ENCODE data around the gene TNNT3. TPM values are rescaled to one million over a fixed set of nuclear protein-coding genes. Genes with fewer than 3 reads are reported as not detected.

TNNT3 gene
- total RNA-seq, 1 donor from 2014 or later: 2.0 TPM

GRCh38 chr11:1896923-1897322, 22.6 kb upstream of the TNNT3 start:
- DNase-seq: no peak

DNA sequence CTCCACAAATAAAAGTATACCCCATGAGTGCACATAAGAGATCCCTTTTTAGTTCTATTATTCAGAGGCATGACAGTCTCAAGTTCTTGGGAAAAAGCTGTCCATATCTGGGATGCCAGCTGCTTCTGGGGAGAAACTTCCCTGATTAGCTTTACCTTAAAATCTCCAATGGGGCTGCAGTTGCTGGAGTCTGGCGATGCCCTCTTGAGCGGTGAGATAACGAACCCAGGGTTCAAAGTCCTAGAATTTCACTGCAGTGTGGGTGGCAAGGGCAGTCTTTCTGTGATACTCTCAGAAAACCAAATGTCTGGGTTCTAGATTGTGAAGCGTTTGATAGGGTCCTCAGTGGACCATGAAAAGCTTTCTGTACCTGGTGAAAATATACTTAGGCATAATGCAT, 20.4 kb upstream of the TNNT3 start:
- no peak for DNase-seq

- DNase-seq: no peak
These were observed 19.8 kb upstream of the TNNT3 start for GRCh38 chr11:1899686-1900085.

DNA sequence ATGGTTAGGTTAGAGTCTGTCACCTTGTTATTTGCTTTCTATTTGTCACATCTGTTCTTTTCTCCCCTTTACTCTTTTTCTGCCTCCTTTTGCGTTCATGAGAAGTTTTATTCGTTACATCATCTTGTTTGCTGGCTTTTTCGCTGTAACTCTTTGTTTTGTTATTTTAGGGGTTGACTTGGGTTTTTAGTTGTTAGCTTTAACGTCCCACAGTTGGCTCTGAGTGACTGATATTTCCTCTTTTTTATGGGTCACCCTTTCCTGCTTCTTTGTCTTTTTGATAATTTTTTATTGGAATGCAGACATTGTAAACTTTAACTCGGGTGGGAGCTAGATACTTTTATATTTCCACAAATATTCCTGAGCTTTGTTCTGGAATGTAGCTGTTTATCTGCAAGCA, 13.3 kb upstream of the TNNT3 start:
- no peak for DNase-seq

DNA sequence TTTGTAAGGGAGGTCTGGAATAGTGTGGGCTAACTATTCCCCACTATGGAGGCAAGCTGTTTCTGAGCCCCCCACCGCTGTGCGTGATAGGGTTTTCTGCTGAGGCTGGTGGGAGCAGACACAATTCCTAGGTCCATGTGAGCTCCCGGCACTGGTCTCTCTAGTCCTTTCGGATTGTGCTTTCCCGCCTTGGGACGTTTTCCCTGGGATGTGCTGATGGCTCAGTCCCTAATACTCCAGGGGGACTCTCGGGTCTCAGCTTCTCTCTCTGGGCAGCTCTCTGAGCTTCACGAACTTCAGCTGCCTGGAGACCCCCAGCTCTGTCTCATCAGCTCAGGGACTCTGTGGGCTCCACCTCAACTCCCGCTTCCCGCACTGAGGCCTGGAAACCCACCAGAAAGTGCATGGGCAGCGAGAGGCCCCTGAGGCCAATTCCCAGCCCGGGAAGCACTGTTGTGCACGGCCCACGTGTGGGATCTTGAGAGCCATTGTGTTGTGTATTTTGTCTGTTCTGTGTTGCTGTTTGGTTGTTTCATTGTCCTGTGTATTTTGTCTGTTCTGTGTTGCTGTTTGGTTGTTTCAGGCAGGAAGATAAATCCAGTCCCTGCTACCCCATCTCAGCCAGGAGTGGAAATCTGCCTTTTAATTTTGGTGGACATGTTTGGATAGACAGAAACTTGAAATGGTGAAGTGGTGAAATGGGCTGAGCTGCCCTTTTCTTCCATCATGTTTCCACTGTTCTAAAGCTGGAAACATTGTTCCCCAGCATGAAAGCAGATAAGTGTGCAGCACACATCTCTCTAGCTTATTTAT, 12.7 kb upstream of the TNNT3 start:
- DNase-seq: no peak

DNA sequence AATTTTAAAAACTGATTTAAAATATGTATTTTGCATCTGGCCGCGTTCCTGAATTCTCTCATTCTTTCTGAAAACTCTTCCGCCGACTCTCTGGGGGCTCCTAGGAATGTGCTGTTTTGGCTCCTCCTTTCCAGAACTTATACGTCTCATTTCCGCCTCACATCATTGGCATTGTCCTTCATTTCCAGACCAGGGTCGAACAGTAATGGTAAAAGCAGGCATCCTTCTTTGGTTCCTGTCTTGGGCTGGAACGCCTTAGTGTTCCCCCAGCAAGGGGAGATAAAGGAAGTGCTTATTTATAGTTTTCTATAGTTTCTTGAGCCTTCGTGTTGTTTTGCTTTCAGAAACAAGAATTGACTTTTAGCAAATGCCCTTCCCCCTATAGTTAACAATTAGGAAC, 10.9 kb upstream of the TNNT3 start:
- DNase-seq: no peak

GRCh38 chr11:1909524-1909923, 10.0 kb upstream of the TNNT3 start:
- no peak for DNase-seq

DNA sequence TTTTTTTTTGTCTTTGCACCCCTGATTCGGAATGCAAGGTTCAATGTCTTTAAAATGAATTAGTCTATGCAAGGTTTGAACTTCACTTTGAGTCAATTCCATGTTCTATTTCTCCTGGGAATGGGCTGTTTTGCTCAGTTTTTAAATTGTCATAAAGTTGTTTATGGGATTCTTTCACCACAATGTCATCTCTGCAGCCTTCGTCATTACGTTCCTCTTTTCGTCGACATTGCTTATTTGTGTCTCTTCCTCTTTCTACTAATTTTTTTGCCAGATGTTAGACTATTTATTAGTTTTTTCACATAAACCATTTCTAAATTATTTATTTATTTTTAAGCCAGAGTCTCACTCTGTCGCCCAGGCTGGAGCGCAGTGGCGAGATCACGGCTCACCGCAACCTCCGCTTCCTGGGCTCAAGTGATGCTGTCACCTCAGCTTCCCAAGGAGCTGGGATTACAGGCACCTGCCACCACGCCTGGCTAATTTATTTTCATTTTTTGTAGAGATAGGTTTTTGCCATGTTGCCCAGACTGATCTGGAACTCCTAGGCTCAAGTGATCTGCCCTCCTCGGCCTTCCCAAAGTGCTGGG, 7.1 kb upstream of the TNNT3 start:
- no peak for DNase-seq

GRCh38 chr11:1913271-1914060, 6.0 kb upstream of the TNNT3 start:
- DNase-seq: no peak

DNA sequence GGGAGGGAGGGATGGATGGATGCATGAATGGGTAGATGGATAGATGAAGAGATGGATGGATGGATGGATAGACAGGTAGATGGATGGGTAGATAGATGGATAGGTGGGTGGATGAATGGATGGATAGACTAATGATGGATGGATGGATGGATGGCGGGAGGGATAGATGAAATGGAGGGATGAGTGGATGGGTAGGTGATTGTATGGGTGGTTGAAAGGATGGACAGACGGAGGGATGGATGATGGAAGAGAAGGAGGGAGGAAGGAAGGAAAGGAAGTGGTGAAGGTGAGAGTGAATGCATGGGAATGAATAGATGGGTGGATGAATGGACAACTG, 3.7 kb upstream of the TNNT3 start:
- DNase-seq: no peak

GRCh38 chr11:1916132-1916985, 3.1 kb upstream of the TNNT3 start:
- DNase-seq: no peak

GRCh38 chr11:1916986-1917522, 2.4 kb upstream of the TNNT3 start:
- no peak for DNase-seq

GRCh38 chr11:1917523-1918435, 1.7 kb upstream of the TNNT3 start:
- no peak for DNase-seq

DNA sequence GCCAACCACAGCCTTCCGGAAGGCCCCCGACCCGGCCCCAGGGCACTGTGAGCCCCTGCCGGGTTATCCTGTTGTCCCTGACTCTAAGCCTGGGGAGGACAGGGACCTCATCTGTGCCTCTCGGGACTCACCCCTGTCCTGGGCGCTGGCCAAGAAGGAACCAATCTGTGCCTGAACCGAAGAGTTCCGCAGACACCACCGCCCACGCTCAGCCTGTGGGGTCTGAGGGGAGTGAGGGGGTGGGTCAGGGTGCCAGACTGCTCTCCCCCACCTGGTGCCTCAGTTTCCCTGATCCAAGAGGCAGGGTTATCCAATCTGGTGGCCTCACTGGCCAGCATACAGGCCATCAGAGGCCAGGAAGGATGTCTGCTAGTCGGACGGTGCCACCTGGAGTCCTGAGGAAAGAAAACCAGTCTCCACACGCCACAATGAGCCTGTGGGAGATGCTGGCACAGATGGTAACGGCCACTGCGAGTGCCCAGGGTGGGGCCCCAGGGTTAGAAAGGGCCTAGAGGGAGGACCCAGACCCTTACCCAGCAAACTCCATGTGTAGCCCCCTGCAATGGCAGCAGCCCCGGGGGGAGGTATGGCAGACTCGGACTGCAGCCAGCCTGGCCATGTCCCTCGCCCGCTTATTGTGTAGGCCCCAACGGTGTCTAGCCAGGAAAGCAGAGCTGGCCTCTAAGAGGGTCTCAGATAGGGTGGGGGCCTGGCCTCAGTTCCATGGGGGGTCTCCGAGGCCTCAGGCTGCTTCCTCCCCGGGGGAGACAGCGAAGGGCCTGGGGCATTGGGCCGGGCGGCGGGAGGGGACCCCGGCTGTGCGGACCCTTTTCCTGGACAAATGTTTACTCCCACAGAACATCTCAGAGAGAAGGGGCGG, 827 bp upstream of the TNNT3 start:
- DNase-seq: no peak

DNA sequence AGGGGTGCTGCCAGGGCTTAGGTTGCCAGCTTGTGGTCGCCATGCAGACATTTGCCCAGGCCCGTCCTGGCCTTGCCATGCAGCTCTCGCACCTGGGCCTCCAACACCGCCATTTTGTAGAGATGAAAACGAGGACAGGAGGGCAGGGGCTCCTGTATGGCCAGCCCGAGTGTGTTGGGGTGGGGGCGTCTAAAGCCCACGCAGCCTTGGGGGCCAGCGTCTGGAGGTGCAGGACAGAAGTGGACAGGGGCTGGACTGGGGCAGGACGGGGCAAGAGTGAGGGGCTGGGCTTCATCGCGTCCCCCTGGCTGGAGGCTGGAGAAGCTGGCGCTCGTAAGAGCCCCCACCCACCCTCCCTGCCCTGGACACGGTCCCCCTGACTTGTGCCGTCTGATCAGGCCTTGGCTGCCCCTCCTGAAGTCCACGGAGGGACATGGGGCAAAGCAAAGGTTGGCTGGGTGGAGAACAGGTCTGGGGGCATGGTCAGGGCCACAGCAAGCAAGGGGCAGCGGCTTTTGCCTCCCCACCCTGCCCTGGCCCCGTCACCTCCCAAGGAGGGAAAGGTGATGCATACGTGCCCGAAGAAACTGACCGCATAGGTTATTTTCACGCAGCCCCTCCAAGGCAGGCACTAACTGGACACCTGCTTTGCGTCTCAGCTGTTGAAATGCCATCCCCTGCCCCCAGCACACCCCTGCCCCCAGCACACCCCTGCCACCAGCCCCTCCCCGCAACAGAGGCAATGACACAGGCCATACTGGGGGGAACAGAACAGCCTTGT, 815 bp downstream of the TNNT3 start:
- no peak for DNase-seq

GRCh38 chr11:1920909-1921573, 1.5 kb downstream of the TNNT3 start:
- no peak for DNase-seq

DNA sequence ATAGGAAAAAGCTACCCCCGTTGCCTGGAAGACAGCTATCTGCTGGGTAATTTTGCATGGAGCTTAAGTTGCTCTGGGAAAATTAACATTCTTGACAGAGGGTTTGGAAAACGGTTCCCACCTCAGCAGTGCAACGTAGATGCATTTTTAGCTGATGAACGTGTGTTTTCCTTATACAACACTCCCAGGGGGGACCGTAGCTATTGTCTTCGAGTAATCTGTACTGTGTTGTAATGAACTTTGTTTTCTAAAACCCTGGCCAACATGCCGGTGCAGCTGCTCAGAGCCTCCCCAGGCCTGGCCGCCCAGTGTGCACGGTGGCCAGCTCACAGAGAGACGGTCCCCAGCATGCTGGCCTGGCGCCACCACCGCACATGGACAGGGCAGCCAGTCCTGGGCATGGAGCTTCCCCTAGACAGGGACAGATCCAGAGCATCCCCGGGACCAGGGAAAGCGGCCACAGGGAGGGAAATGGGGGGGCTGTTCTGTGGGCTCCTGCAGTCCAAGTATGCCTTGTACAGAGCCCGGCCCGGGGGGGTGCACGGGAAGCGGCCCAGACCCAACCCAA, 2.2 kb downstream of the TNNT3 start:
- no peak for DNase-seq

DNA sequence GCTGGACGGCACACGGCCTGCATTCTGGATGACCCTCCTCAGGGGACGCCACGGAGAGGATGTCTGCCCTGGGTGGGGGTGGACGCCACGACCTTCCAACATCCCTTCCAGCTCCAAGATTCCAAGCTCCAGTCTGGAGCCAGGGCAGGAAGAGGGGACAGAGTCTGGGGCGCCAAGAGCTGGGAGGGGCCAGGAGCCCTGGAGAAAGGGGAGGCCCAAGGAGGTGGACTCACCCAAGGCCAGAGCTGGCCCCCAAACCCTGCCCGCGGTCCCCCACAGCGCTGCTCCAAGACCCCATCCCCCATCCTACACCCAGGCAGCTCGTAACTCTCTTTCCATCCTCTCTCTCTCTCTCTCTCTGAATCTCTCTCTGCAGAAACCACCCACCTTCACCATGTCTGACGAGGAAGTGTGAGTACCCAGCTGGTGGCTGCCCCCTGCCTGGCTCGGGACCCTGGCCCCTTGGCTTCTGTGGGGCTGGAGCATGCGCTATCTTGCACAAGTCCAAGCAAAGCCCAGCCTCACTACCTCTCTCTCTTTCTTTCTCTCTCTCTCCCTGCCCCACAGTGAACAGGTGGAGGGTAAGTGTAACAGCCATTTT, 3.1 kb downstream of the TNNT3 start:
- DNase-seq: no peak
